Measurements from ENCODE around the gene CHSY1. TPM values are rescaled to one million over a fixed set of nuclear protein-coding genes. Genes with fewer than 3 reads are reported as not detected.

The CHSY1 gene
- polyA plus RNA-seq, 1 donor from 2014 or later, result 16.1 TPM

- Histone ChIP-seq H3K79me2 (replicated peaks; ENCODE audit: insufficient read depth, low read length) (peaks cover 7% of the 10 kb centered on the region), H2AFZ (ENCODE audit: low read depth, low read length) (no peak overlapping the region), H3K4me2 (ENCODE audit: low read length) (no peak overlapping the region), H3K36me3 (ENCODE audit: insufficient read depth, low read length) (no peaks in the 10 kb centered on the region), H3K27ac (ENCODE audit: low read length) (no peak overlapping the region), H3K9me2 (ENCODE audit: insufficient read depth, low read length) (no peaks in the 10 kb centered on the region), H3K27me3 (ENCODE audit: insufficient read depth, low read depth, low read length) (no peaks in the 10 kb centered on the region), H3K9me3 (ENCODE audit: low read length) (no peaks in the 10 kb centered on the region), H4K20me1 (ENCODE audit: insufficient read depth) (no peaks in the 10 kb centered on the region), H3K4me3 (ENCODE audit: low read length) (no peak overlapping the region), H3F3A (ENCODE audit: insufficient read depth, low read length, poor library complexity, severe bottlenecking) (peaks cover 3% of the 10 kb centered on the region), H3K9ac (ENCODE audit: low read length) (no peak overlapping the region)
- TF ChIP-seq SMC3 (conservative IDR thresholded peaks at IDR 0.05; ENCODE audit: poor library complexity) (no peak), EZH2 (IDR thresholded peaks at IDR 0.05; ENCODE audit: borderline replicate concordance, insufficient read depth, low read length, poor library complexity, severe bottlenecking) (no peak), EP300 (conservative IDR thresholded peaks at IDR 0.05; ENCODE audit: poor library complexity, severe bottlenecking) (no peak), MXI1 (conservative IDR thresholded peaks at IDR 0.05; ENCODE audit: poor library complexity, severe bottlenecking) (no peak), CTCF (IDR thresholded peaks at IDR 0.05; ENCODE audit: poor library complexity, severe bottlenecking) (no peak), REST (IDR thresholded peaks at IDR 0.05; ENCODE audit: borderline replicate concordance) (no peak), RAD21 (conservative IDR thresholded peaks at IDR 0.05) (no peak), TAF1 (IDR thresholded peaks at IDR 0.05; ENCODE audit: low read depth) (no peak), POLR2AphosphoS5 (IDR thresholded peaks at IDR 0.05) (no peak)
Observed at GRCh38 chr15:101183931-101184305, 67.9 kb downstream of the CHSY1 start.

GRCh38 chr15:101183226-101183930, 68.5 kb downstream of the CHSY1 start:
- H3K4me3 ChIP-seq (ENCODE audit: low read length), result no peak overlapping the region
- H4K20me1 ChIP-seq (ENCODE audit: insufficient read depth), result no peaks in the 10 kb centered on the region
- no peaks in the 10 kb centered on the region for H3K27me3 ChIP-seq (ENCODE audit: insufficient read depth, low read depth, low read length)
- peaks cover 3% of the 10 kb centered on the region for H3F3A ChIP-seq (ENCODE audit: insufficient read depth, low read length, poor library complexity, severe bottlenecking)
- H3K79me2 ChIP-seq (replicated peaks; ENCODE audit: insufficient read depth, low read length), result peaks cover 7% of the 10 kb centered on the region
- no peak overlapping the region for H2AFZ ChIP-seq (ENCODE audit: low read depth, low read length)
- H3K9ac ChIP-seq (ENCODE audit: low read length), result no peak overlapping the region
- no peak overlapping the region for H3K27ac ChIP-seq (ENCODE audit: low read length)
- no peak for TF ChIP-seq MXI1 (conservative IDR thresholded peaks at IDR 0.05; ENCODE audit: poor library complexity, severe bottlenecking)
- no peak for TF ChIP-seq EP300 (conservative IDR thresholded peaks at IDR 0.05; ENCODE audit: poor library complexity, severe bottlenecking)
- TF ChIP-seq TAF1 (IDR thresholded peaks at IDR 0.05; ENCODE audit: low read depth), result no peak
- no peak for TF ChIP-seq CTCF (IDR thresholded peaks at IDR 0.05; ENCODE audit: poor library complexity, severe bottlenecking)
- TF ChIP-seq REST (IDR thresholded peaks at IDR 0.05; ENCODE audit: borderline replicate concordance), result no peak
- TF ChIP-seq POLR2AphosphoS5 (IDR thresholded peaks at IDR 0.05), result no peak
- TF ChIP-seq SMC3 (conservative IDR thresholded peaks at IDR 0.05; ENCODE audit: poor library complexity), result no peak
- no peak for TF ChIP-seq EZH2 (IDR thresholded peaks at IDR 0.05; ENCODE audit: borderline replicate concordance, insufficient read depth, low read length, poor library complexity, severe bottlenecking)
- H3K9me2 ChIP-seq (ENCODE audit: insufficient read depth, low read length), result no peaks in the 10 kb centered on the region
- no peaks in the 10 kb centered on the region for H3K36me3 ChIP-seq (ENCODE audit: insufficient read depth, low read length)
- no peak overlapping the region for H3K4me2 ChIP-seq (ENCODE audit: low read length)
- no peaks in the 10 kb centered on the region for H3K9me3 ChIP-seq (ENCODE audit: low read length)

Data from neural cell (in vitro differentiated cells).